Activated T-helper 1 cell treated with anti-CD3 and anti-CD28 coated beads, Interleukin-12 subunit alpha, Interleukin-12 subunit beta, Interleukin-2, Interleukin-4 antibody, amounts not matched to agents 30 ng/mL and 10 ng/mL and 1 ng/mL, durations not matched to agents 14 hours and 24 hours and 36 hours (primary cell): ENCODE measurements around the gene RPN2. TPM values are rescaled to one million over a fixed set of nuclear protein-coding genes. Genes with fewer than 3 reads are reported as not detected.

Source experiments
- DNase-seq: peaks from one replicate; pipeline ENCODE4 v3.0.0; 2021; ENCODE audit warnings: low spot score
- H3K27ac Mint-ChIP-seq: one replicate; pipeline ENCODE4 v1.8.0; 2021; ENCODE audit warnings: mild to moderate bottlenecking, mixed read lengths
- H3K27me3 Mint-ChIP-seq: one replicate; pipeline ENCODE4 v1.8.0; 2022; ENCODE audit warnings: mild to moderate bottlenecking, moderate library complexity, mixed read lengths; ENCODE audit not compliant: insufficient read depth
- H3K36me3 Mint-ChIP-seq: one replicate; pipeline ENCODE4 v1.8.0; 2021; ENCODE audit warnings: low read depth, mixed read lengths
- H3K4me1 Mint-ChIP-seq: one replicate; pipeline ENCODE4 v1.8.0; 2021; ENCODE audit warnings: low read depth, mixed read lengths
- H3K4me3 Mint-ChIP-seq: one replicate; pipeline ENCODE4 v1.8.0; 2021; ENCODE audit warnings: mild to moderate bottlenecking, moderate library complexity, mixed read lengths
- H3K9me3 Mint-ChIP-seq: one replicate; pipeline ENCODE4 v1.8.0; 2021; ENCODE audit warnings: mixed read lengths
- intact Hi-C: fragments of 100-400 bp; cut with micrococcal nuclease; formaldehyde crosslinking; loops from one replicate; pipeline ENCODE4 v1.15.1; 2024
- total RNA-seq: library from RNA; stranded (reverse); gene quantifications from 2 replicates; pipeline ENCODE4 v1.2.3, GENCODE V29; 2022

The RPN2 gene
- total RNA-seq, 1 donor from 2014 or later, result 223 TPM

GRCh38 chr20:37229357-37229756 is 50.2 kb downstream of the RPN2 start:
- H3K36me3 Mint-ChIP-seq, result peaks cover 61% of the 10 kb centered on the region
- H3K9me3 Mint-ChIP-seq, result no peaks in the 10 kb centered on the region
- no peaks in the 10 kb centered on the region for H3K4me1 Mint-ChIP-seq
- no peak overlapping the region for H3K27ac Mint-ChIP-seq
- no peak for DNase-seq
- intact Hi-C loops, result no loop called here
- H3K27me3 Mint-ChIP-seq, result no peaks in the 10 kb centered on the region
- no peak overlapping the region for H3K4me3 Mint-ChIP-seq

GRCh38 chr20:37230200-37230599 is 51.1 kb downstream of the RPN2 start:
- Mint-ChIP-seq H3K4me1 (no peaks in the 10 kb centered on the region), H3K4me3 (no peak overlapping the region), H3K36me3 (peaks cover 60% of the 10 kb centered on the region), H3K27me3 (no peaks in the 10 kb centered on the region), H3K27ac (no peak overlapping the region), H3K9me3 (no peaks in the 10 kb centered on the region)
- intact Hi-C loops, result no loop called here
- no peak for DNase-seq

DNA sequence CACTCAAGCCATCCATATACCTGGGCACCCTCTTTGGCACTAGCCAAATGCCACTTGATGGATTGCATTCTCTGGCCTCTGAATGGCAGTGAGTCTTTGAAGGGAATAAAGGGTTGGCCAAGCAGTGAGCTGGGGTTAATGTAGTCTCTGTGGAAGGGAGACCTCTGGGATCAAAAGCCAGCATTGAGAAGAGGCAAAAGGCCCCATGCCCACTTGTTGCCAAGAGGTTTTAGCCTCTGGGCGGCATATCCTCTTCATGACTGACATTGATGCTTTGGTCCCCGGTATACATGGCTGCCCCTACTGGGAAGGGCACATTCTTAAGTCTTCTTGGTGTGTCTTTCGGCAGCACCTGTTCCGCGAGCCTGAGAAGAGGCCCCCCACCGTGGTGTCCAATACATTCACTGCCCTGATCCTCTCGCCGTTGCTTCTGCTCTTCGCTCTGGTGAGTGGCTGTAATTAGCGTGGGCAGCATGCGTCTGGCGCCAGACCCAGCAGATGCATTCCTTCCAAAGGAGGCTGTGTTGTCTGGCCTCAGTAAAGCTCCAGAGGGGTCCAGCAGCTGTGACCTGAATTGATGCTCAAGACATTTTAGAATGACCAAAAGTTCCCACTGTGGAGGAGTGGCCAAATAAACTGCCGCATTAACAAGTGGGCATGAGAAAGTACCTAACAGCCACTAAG is 53.0 kb downstream of the RPN2 start:
- no peak overlapping the region for H3K27ac Mint-ChIP-seq
- no peaks in the 10 kb centered on the region for H3K4me1 Mint-ChIP-seq
- intact Hi-C loops, result no loop called here
- no peak overlapping the region for H3K4me3 Mint-ChIP-seq
- DNase-seq, result no peak
- no peaks in the 10 kb centered on the region for H3K27me3 Mint-ChIP-seq
- H3K9me3 Mint-ChIP-seq, result no peaks in the 10 kb centered on the region
- H3K36me3 Mint-ChIP-seq, result peaks cover 62% of the 10 kb centered on the region

DNA sequence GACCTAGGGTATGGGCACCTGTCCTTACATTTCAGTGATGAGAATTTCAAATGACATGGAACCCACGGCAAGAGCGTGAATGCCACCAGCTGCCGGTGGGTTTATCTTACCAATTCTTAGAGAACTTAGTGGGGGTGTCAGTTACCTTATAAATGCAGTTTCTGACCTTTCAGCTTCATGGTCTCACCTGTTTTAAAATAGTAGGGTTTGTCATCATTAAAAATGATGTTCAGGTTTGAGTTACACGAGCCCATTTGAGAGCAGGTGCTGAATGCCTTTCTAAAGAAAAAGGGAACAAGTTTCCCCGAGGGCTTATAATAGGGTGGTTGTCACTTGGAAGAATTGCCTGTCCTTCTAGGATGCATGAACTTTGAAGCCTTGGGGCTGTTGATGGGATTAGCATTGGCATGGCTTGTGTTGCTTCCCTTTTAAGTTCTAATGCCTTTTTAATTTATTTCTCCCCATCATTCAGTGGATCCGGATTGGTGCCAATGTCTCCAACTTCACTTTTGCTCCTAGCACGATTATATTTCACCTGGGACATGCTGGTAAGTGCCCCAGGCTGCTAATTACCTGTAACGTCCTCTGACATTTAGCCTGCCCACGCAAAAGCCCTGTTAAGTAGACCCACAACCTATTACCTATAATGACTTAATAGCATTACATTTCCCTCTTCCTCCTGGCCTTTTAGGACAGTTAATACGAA is 54.6 kb downstream of the RPN2 start:
- H3K9me3 Mint-ChIP-seq, result no peaks in the 10 kb centered on the region
- no peak for DNase-seq
- intact Hi-C loops, result loop anchor here (2.0 kb wide), 1 partner anchor 15 kb away; no protein-coding TSS in a partner anchor
- H3K4me1 Mint-ChIP-seq, result no peaks in the 10 kb centered on the region
- no peak overlapping the region for H3K4me3 Mint-ChIP-seq
- H3K36me3 Mint-ChIP-seq, result peaks cover 55% of the 10 kb centered on the region
- no peaks in the 10 kb centered on the region for H3K27me3 Mint-ChIP-seq
- no peak overlapping the region for H3K27ac Mint-ChIP-seq

DNA sequence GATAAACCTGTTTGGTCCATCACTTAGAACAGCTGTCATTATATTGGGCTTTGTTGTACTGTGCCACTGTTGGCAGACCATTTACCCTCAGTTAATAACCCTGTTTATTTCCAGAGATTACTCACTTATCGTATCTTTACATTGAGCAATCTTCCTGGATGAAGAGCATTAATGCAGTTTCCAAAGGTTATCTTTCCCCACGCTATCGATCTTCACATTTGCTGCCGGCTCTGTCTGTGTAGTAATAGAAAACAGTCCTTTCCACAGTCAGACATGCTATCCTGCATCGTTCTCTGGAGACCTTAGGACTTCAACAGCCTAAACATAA is 55.1 kb downstream of the RPN2 start:
- no peaks in the 10 kb centered on the region for H3K4me1 Mint-ChIP-seq
- peaks cover 55% of the 10 kb centered on the region for H3K36me3 Mint-ChIP-seq
- no peaks in the 10 kb centered on the region for H3K9me3 Mint-ChIP-seq
- intact Hi-C loops, result loop anchor here (2.0 kb wide), 1 partner anchor 15 kb away; no protein-coding TSS in a partner anchor
- no peak overlapping the region for H3K27ac Mint-ChIP-seq
- H3K4me3 Mint-ChIP-seq, result no peak overlapping the region
- DNase-seq, result no peak
- no peaks in the 10 kb centered on the region for H3K27me3 Mint-ChIP-seq

GRCh38 chr20:37235065-37235464 is 55.9 kb downstream of the RPN2 start:
- Mint-ChIP-seq H3K36me3 (peaks cover 59% of the 10 kb centered on the region), H3K9me3 (no peaks in the 10 kb centered on the region)

GRCh38 chr20:37236462-37236861 is 57.3 kb downstream of the RPN2 start:
- Mint-ChIP-seq H3K27me3 (no peaks in the 10 kb centered on the region), H3K4me1 (no peaks in the 10 kb centered on the region), H3K9me3 (no peaks in the 10 kb centered on the region), H3K27ac (no peak overlapping the region), H3K36me3 (peaks cover 66% of the 10 kb centered on the region), H3K4me3 (no peak overlapping the region)
- DNase-seq, result no peak
- intact Hi-C loops, result no loop called here

More at GRCh38 chr20:37235065-37235464, 55.9 kb downstream of the RPN2 start:
- intact Hi-C loops, result loop anchor here (2.0 kb wide), 1 partner anchor 16 kb away; no protein-coding TSS in a partner anchor
- Mint-ChIP-seq H3K27me3 (no peaks in the 10 kb centered on the region), H3K4me3 (no peak overlapping the region), H3K4me1 (no peaks in the 10 kb centered on the region), H3K27ac (no peak overlapping the region)
- no peak for DNase-seq

DNA sequence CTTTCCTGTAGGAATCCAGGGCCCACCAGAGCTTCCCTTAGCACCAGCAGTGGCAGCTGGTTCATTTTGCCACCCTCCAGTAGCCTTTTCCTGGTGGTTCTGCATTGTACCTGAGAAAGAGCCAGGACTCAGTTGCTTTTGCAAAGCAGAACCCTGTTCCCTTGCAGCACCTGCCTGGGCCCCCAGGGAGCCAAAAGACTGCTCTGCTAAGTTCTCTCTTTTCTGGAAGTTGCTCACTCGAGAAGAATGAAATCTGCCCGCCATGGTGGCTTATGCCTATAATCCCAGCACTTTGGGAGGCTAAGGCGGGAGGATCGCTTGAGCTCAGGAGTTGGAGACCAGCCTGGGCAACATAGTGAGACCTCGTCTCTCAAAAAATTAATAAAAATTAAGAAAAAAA is 58.5 kb downstream of the RPN2 start:
- H3K4me1 Mint-ChIP-seq, result no peaks in the 10 kb centered on the region
- H3K36me3 Mint-ChIP-seq, result peaks cover 64% of the 10 kb centered on the region
- no peak for DNase-seq
- H3K9me3 Mint-ChIP-seq, result no peaks in the 10 kb centered on the region
- no peaks in the 10 kb centered on the region for H3K27me3 Mint-ChIP-seq
- no peak overlapping the region for H3K4me3 Mint-ChIP-seq
- H3K27ac Mint-ChIP-seq, result no peak overlapping the region
- intact Hi-C loops, result no loop called here

GRCh38 chr20:37238426-37238825 is 59.3 kb downstream of the RPN2 start:
- Mint-ChIP-seq H3K36me3 (peaks cover 65% of the 10 kb centered on the region), H3K4me3 (no peak overlapping the region), H3K9me3 (no peaks in the 10 kb centered on the region), H3K4me1 (no peaks in the 10 kb centered on the region), H3K27me3 (no peaks in the 10 kb centered on the region), H3K27ac (no peak overlapping the region)
- intact Hi-C loops, result no loop called here
- DNase-seq, result no peak

- Mint-ChIP-seq H3K36me3 (peaks cover 65% of the 10 kb centered on the region), H3K9me3 (no peaks in the 10 kb centered on the region), H3K4me1 (no peaks in the 10 kb centered on the region), H3K27ac (no peak overlapping the region), H3K4me3 (no peak overlapping the region), H3K27me3 (no peaks in the 10 kb centered on the region)
- intact Hi-C loops, result no loop called here
- no peak for DNase-seq
These were observed 59.9 kb downstream of the RPN2 start for GRCh38 chr20:37238935-37239451.

GRCh38 chr20:37240337-37241067 is 61.4 kb downstream of the RPN2 start:
- DNase-seq, result no peak
- Mint-ChIP-seq H3K27me3 (no peaks in the 10 kb centered on the region), H3K36me3 (peaks cover 54% of the 10 kb centered on the region), H3K9me3 (no peaks in the 10 kb centered on the region), H3K27ac (no peak overlapping the region), H3K4me1 (no peaks in the 10 kb centered on the region), H3K4me3 (no peak overlapping the region)
- intact Hi-C loops, result no loop called here

DNA sequence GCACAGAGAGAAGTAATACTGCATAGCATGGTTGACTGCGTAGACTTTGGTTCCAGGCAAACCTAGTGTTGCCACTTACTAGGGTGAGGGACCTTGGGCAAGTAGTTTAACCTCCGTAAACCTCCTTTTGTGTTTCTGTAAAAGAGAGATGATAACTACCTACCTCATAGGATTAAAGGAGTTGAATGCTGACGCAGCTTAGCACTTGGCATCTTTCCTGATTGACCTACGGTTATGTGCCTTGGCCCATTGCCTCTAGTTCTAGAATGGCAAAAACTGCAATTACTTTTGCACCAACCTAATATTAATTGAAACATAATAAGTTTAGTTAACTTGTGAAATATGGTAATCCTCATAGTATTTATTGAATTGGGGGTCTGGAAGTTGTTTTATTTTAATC is 63.4 kb downstream of the RPN2 start:
- H3K9me3 Mint-ChIP-seq, result no peaks in the 10 kb centered on the region
- peaks cover 44% of the 10 kb centered on the region for H3K36me3 Mint-ChIP-seq
- H3K27ac Mint-ChIP-seq, result no peak overlapping the region
- intact Hi-C loops, result no loop called here
- H3K4me3 Mint-ChIP-seq, result no peak overlapping the region
- H3K4me1 Mint-ChIP-seq, result no peaks in the 10 kb centered on the region
- H3K27me3 Mint-ChIP-seq, result no peaks in the 10 kb centered on the region
- DNase-seq, result no peak
